HG03342 (cell line): ENCODE measurements around the gene ANO8.

Source experiments
- ATAC-seq: cut with Tn5 transposase; IDR thresholded peaks from one replicate; pipeline ENCODE4 v1.9.1; 2021; ENCODE audit warnings: mild to moderate bottlenecking, moderate library complexity; ENCODE audit not compliant: unreplicated experiment

ANO8 gene

DNA sequence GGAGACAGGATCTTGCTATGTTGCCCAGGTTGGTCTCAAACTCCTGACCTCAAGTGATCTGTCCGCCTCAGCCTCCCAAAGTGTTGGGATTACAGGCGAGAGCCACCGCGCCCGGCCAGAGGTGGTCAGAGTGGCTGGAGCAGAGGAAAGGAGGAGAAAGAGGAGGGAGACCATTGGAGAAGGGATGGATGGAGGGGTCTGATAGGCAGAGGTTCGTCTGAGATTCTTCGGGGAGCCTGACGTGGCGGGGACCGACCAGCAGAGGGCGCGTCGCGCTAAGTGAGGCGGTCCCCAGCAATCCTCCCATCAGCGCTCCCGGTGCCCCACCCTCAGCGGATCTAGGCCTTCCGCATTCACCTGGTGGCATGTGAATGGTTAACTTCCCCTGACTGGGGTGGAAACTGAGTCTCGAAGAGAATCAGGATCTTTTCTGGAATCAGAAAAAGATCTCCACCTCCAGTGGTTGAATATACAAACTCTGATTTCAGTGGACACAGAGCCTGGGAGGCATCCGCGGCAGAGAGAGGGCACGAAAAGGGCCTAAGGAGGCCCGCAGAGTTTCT lies 11.5 kb upstream of the ANO8 start:
- peak; percentile 38 for ATAC-seq

DNA sequence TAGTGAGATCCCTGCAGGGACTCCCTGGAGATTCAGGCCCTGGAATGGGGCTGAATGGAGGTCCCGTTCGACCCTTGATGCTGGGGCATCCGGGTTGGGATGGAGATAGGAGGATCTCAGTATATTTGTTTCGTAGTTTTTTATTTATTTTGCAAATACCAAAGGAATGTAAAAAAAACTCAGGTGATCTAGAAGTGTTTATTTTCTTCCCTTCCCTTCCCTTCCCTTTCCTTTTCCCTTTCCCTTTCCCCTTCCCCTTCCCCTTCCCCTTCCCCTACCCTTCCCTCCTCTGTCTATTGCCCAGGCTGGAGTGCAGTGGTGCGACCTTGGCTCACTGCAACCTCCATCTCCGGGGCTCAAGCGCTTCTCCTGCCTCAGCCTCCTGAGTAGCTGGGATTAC lies 7.2 kb upstream of the ANO8 start:
- no peak for ATAC-seq

DNA sequence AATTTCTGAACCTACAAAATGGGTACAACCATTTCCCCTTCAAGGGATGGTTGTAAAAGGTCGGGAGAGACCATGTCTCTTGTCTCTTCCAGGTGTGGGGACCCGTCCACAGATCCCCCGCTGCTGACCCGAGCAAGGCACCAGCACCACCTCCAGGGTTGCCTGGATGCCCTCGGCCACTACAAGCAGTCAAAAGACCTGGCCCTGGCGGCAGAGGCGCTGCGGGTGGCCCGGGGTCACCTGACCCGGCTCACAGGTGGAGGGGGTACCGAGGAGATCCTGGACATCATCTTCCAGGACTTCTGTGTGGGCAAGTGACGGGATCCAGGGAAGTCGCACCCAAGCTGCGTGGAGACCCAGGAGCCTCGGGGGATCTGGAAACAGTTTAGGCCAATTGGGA lies 6.7 kb upstream of the ANO8 start:
- no peak for ATAC-seq

DNA sequence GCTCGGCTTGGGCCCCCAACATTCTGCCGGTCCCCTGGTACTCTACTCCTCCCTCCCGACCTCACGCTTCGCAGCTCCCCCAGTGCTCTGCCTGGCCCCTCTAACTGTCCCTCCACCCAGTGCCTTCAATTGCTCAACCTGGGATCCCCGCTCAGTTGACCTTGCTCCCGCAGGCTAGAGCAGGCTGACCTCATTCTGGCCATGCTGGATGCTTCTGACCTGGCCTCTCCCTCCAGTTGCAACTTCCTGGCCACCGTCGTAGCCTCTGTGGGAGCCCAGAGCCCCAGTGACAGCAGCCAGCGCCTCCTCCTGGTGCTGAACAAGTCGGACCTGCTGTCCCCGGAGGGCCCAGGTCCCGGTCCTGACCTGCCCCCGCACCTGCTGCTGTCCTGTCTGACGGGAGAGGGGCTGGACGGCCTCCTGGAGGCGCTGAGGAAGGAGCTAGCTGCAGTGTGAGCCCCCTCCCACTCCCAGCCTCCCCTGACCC lies 6.3 kb upstream of the ANO8 start:
- no peak for ATAC-seq

DNA sequence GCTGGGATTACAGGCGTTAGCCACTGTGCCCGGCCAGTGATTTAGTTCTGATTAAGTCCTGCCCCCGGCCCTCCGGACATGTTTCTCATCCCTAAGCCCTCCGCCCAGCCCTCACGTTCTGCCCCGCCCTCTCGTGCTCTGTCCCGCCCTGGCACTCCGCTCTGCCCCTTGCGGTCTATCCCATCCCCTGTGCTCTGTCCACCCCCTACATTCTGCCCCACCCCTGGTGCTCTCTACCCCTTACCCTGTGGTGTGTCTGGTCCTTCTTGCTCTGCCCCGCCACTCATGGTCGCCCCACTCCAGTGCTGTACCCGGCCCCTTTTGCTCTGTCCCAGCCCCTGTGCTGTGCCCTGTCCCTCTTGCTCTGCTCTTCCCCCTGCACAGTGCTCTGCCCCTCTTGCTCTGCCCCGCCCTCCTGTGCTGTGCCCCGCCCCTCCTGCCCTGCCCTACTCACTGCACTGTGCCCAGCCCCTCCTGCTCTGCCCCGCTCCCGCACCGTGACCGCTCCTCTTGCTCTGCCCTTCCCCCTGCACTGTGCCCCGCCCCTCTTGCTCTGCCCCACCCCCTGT lies 5.7 kb upstream of the ANO8 start:
- ATAC-seq: no peak

DNA sequence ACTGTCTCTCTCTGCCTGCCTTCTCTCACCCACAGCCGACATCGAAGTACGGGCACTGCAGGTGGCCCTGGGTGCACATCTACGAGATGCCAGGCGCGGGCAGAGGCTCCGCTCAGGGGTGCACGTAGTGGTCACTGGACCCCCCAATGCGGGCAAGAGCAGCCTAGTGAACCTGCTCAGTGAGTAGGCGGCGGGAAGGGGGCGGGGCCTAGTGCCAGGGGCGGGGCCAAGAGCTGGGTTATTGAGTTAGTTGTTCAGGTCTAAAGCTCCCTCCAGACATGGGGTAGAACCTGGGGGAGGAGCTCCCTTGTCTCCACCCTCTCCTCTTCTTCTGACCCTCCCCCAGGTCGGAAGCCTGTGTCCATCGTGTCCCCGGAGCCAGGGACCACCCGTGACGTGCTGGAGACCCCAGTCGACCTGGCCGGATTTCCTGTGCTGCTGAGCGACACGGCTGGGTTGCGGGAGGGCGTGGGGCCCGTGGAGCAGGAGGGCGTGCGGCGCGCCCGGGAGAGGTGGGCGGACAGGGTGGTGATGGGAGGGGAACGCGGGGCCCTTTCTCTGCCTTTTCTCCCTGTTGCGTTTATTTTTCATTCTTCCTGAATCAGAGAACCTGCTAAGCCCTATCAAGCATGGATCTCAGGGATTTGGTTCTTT lies 4.6 kb upstream of the ANO8 start:
- ATAC-seq: no peak

DNA sequence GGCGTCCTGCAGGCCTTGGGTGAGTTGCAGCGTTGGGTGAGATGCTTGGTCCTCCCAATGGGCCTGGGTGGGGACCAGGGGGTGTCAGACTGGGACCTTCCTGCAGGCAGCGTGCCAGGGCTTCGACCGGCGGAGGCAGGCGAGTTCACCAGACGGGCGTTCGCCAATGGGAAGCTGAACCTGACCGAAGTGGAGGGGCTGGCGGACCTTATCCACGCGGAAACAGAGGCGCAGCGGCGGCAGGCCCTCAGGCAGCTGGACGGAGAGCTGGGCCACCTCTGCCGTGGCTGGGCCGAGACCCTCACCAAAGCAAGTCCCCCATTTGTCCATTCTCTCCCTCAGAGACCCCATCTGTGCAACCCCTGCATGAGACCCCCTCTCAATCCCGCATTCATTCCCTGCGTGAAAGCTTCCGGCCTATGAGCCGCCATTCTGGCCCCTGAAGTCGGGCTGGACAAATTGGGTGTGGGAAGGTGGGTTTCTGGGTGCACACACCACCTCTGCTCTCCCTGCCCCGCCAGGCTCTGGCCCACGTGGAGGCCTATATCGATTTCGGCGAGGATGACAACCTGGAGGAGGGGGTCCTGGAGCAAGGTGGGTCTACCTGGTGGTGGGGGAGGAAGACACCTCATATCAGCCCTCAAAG lies 3.9 kb upstream of the ANO8 start:
- no peak for ATAC-seq

DNA sequence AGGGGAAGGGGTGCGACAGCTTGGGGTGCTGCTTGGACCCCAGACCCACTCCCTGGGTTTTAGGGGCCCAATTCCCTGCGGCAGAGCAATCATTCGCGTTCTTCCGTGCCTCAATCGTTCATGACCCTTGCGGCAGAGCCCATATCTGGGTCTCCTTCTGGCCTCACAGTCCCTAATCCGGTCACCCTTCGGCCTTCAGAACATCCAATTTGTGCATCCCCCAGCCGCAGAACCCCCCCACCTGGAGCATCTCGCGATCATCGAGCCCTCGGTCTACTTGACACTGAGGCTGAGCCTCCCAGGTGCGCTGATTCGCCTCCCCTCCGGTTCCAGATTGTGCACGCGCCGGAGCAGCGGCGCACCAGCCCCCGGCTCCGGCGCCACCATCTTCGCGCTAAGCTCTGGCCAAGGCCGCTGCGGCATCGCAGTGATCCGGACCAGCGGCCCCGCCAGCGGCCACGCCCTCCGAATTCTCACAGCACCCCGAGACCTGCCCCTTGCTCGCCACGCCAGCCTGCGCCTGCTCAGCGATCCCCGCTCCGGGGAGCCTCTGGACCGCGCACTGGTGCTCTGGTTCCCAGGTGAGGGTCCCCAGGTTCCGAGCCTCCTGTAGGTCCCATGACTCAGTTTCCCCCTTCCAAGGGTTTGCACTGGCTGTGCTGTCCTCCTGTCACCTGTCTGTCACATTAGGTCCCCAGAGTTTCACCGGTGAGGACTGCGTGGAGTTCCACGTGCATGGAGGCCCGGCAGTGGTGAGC lies 3.2 kb upstream of the ANO8 start:
- no peak for ATAC-seq

DNA sequence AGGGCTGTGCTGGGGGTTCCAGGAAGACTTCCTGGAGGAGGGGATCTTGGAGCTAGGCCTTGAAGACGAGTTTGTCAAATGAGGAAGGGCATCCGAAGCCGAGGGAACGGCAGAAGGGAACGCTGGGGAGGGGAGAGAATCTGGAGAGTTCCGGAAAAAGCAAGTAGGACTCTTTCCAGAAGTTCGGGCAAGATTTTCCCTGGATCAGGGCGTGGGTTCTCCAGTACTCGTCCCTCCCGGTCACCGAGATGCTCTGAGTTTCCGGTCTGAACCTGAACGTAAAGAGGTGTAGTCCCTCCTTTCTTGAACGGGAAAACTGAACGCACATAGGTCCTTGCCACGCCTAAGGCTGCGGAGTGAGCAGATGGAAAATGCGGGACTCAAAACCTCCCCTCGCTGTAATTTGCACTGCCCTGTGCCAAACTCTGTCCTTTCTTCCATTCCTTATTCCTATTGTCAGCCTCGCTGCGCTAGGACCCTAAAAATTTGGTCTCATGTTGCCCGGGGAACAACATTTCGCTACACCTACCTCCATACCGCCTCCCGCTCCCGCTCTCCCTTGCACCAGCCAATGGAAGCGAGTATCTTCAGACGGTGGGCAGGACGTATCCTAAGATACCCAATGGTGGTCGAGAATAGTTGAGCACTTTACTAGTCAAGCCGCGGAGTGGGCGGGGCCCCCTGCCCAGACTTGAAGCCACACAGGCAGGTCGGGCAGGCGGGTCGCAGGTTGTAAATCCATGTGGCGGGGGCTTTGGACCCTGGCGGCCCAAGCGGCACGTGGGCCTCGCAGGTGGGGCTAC lies 2.4 kb upstream of the ANO8 start, which contains the start of gene GTPBP3:
GTPBP3 (plus strand) TSS at position 682 of the 803 bp plus-strand sequence; CDS start at position 741, 59 bp downstream.
- ATAC-seq: peak; percentile 75

DNA sequence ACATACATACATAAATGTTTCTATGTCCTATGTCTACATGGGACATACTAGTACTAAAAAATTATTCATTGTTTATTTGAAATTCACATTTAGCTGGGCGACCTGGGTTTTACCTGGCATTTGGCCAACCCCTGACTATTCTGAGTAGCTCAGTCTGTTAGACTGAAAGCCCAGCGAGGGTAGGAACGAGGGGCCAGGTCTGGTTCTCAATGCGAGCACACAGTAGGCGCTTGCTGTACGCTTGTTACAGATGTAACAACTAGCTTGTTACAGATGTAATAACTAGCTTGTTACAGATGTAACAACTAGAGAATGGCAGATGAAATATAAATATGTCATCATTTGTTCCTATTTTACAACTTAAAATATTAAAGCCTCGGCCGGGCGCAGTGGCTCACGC lies 920 bp upstream of the ANO8 start:
- ATAC-seq: no peak

DNA sequence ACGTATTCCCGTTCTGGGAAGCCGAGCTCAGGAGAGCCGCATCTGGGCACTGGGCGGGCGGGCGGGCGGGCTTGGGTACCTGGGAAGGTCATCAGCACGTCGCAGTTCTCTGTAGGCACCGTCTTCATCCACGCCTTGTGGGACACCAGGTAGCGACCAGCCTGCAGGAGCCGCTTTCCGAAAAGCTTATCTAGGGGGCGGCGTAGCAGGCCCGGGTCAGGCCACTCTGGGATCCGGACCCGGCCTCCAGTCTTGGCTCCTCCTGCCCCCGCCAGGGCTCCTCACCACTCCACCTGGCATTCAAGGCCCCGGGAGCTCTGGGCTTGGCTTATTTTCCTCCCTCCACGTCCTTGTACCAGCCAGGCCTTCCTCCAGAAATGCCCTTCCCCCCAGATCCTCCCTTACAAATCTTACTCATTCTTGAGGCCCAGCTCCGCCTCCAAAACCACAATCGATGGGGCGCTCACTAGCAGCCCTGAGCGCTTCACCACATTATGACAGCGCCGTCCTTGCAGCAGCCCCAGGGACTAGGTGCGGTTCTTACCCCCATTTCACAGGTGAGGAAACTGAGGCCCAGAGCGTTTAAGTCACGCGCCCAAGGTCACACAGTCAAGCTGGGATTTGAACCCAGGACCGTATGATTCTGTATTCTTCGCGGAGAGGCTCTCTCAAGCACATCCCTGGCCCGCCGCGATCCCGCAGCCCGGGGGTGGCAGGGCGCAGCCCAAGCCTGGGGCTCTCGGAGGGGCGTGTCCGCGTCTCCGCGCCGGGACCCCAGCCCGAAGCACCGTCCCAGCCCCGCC lies 843 bp downstream of the ANO8 start:
- ATAC-seq: no peak

DNA sequence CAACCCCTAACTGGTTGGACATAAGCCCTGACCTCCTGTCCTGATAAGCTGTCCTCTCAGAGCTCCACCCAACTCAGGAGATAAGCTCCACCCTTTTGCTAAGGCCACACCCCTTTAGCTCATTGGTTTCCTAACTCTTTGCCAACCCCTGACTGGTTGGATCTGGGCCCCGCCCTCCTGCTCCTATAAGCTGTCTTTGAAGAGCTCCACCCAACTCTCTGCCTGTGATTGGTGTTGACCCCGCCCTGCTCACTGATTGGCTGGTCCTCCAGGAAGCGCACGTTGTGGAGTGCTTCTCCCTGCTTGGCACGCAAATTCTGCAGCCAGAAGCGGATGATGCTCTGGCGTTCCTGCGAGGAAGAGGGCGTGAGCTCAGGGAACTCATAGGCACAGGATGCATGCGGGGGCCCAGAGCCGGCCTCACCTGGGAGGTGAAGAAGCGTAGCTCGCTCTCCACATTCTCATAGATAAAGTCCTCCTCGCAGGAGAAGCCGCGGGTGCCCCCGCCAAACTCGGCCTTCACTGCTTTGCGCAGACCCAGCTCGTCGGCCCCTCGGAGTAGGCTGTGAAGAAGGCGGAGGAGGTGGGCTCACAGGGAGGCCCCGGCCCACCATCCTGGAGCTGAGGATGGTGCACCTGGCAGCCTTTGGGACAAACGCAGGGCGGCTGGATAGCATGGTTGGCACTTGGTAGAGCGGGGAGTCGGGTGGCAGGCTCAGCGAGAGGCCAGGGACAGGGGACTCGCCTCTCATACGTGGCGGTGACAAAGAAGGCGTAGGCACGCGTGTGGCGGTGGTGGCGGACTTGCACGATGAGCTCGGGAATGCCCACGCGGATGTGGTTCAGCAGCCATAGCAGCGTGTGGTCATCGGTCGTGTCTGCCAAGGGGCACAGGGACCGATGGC lies 1.7 kb downstream of the ANO8 start:
- no peak for ATAC-seq

DNA sequence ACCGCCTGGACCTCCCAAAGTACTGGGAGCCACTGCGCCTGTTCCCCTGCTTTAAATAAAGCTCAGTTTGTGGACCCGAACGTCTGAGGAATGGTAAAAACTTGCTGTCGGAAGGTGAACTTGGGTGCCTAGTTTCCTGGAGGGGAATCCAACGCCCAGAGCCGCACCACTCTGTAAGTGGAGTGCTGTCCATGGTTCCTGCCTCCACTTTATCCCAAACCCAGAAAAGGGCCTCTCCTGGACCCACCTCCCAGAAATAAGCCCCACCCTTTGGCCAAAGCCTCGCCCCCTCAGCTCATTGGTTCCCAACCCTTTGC lies 2.3 kb downstream of the ANO8 start:
- no peak for ATAC-seq

DNA sequence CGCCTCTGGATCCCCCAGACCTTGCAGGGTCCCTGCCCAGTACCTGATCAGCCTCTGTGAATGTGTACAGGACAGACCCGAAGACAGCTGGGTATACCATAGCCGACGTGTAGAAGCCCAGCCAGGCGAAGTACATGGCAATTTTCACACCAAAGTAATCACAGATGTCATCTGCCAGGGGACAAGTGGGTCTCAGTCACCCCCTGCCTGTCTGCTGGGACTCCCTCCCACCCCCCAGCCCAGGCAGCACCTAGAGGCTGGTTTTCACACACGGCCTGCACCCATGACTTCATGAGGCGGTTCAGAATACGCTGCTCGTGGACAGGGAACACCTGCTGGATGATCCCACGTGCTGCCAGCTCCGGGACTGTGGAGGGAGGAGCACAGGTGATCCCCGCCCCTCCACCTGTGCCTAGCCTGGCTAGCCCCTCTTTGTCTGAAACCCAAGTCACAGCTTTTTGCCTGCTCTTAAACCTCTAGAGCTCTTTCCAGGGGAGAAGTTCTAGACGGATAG lies 3.6 kb downstream of the ANO8 start:
- no peak for ATAC-seq

DNA sequence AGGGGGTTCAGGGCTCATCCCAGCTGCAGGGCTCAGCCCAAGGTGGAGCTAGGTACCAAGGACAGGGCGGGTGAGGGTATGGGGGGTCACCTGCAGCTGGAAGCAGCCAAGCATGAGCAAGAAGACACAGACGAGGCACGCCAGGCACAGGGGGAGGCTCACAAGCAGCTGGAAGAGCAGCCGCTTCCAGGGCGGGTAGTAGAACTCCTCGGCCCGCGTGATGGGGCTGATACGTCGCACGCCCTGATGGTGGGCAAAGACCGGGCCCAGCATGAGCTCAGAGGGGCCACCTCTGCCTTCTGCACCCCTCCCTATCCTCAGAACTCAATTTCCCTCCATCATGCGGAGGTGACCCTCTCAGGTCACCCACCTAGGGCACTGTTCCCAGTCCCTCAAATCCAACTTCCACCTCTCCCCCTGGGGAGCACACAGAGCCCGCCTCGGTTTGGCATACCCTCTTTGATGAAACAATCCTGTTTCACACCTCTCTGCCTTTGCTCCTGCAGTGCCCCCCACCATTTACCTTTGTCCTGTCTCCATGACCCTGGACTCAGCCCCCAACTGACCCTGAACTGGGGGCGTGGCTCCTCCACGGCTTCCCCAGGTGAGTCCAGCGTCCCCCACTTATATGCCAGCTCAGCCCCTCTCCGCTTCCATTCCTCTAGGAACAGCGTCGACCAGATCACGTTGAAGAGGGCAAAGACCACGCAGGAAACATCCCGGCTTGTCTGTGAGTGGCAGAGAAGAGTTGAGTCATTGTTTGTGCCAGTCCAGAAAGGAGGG lies 4.2 kb downstream of the ANO8 start:
- ATAC-seq: no peak

DNA sequence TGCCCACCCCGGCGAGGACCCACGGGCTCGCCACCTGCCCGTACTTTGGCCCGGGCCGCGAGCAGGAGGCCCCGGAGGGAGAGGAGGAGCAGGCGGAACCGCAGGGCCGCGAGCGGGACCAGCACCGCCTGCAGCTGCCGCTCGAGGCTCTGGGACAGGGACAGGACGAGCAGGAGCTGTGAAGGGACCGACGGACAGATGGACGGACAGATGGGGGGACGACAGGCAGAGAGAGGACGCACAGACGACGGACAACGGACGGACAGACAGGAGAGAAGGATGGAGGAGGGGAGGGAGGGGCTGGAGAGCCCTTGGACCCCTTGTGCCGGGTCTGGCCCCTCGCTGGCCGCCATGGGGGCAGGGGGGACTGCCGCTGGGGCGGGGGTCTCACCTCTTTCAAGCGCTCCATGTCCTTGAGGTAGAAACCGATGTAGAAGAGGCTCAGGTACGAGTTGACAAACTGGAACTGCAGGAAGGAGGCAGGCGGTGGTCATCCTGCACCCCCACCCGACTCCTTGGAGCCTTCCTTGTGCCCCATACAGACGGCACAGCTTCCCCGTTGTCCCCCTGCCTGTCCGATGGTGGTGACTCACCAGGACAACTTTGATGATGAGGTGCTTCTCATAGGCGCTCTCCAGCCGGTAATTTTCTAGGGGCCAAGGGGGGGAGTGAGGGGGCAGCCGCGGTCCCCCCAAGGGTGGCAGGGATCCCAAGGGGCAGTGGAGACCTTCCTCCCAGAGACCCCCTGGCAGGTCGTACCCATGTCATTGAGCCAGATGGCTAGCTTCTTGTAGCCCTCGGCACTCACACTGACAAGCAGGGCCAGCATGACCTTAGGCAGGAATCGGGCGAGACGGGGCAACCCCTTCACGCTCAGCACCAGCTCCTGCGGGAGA lies 5.0 kb downstream of the ANO8 start:
- no peak for ATAC-seq
